ENCODE results near the gene ZNF219. TPM values are rescaled to one million over a fixed set of nuclear protein-coding genes. Genes with fewer than 3 reads are reported as not detected.
A peak's percentile ranks its signal among the peaks of the same experiment; 100 is the strongest.

The ZNF219 gene
- total RNA-seq, result 1.6 and 2.3 TPM in 2 replicates

- no peak within 1 kb of the TSS for H3K27ac Mint-ChIP-seq
- peaks cover 14% of the 10 kb centered on the region for H3K4me1 Mint-ChIP-seq
- intact Hi-C loops (cut with micrococcal nuclease), result no loop called here
- H3K27me3 Mint-ChIP-seq, result peaks cover 12% of the 10 kb centered on the region
- CTCF ChIA-PET, result interaction anchor here (1.8 to 7.4 kb wide), 3 partner anchors 27 to 84 kb away, joined by 6 to 142 read pairs (median 30); partner anchors contain the start of gene ARHGEF40
- peak within 1 kb of the TSS; percentile 76 for H3K4me3 Mint-ChIP-seq
- no peak for TF ChIP-seq CTCF (IDR thresholded peaks at IDR 0.05)
- peak; percentile 60 for ATAC-seq (ENCODE audit: low read depth)
- H3K9me3 Mint-ChIP-seq, result no peaks in the 10 kb centered on the region
- peak; percentile 43 for DNase-seq
- POLR2A ChIA-PET, result interaction anchor here (0.6 to 1.6 kb wide), 5 partner anchors 27 to 413 kb away, joined by 3 to 5 read pairs (median 4); partner anchors contain the start of gene ARHGEF40
- no peaks in the 10 kb centered on the region for H3K36me3 Mint-ChIP-seq (ENCODE audit: low read depth)
Observed at GRCh38 chr14:21098076-21098891, at the start of gene ZNF219. Gene ZNF219, minus strand, starts transcription at chr14:21098655. Its CDS starts 5,064 bp downstream, at chr14:21093591.

- no peak overlapping the region for H3K4me3 Mint-ChIP-seq
Observed at GRCh38 chr14:21145437-21145836, 47.0 kb upstream of the ZNF219 start.

GRCh38 chr14:21142357-21142756 is 43.9 kb upstream of the ZNF219 start:
- ChIA-PET CTCF (no interaction called here), POLR2A (no interaction called here)
- ATAC-seq (ENCODE audit: low read depth) (no peak), DNase-seq (no peak)
- Mint-ChIP-seq H3K27ac (no peak overlapping the region), H3K36me3 (ENCODE audit: low read depth) (no peaks in the 10 kb centered on the region), H3K9me3 (peaks cover 10% of the 10 kb centered on the region), H3K4me1 (no peaks in the 10 kb centered on the region), H3K27me3 (peaks cover 9% of the 10 kb centered on the region), H3K4me3 (no peak overlapping the region)
- no peak for TF ChIP-seq CTCF (IDR thresholded peaks at IDR 0.05)
- intact Hi-C loops (cut with micrococcal nuclease), result no loop called here

More at GRCh38 chr14:21145437-21145836, 47.0 kb upstream of the ZNF219 start:
- Mint-ChIP-seq H3K36me3 (ENCODE audit: low read depth) (no peaks in the 10 kb centered on the region), H3K4me1 (no peaks in the 10 kb centered on the region), H3K27ac (no peak overlapping the region), H3K27me3 (peaks cover 7% of the 10 kb centered on the region), H3K9me3 (peaks cover 10% of the 10 kb centered on the region)
- ATAC-seq (ENCODE audit: low read depth) (no peak), DNase-seq (no peak)
- POLR2A ChIA-PET, result no interaction called here
- CTCF ChIA-PET, result no interaction called here
- no peak for TF ChIP-seq CTCF (IDR thresholded peaks at IDR 0.05)
- intact Hi-C loops (cut with micrococcal nuclease), result no loop called here

- Mint-ChIP-seq H3K9me3 (no peaks in the 10 kb centered on the region), H3K36me3 (ENCODE audit: low read depth) (no peaks in the 10 kb centered on the region), H3K27me3 (peaks cover 7% of the 10 kb centered on the region), H3K27ac (no peak overlapping the region), H3K4me3 (no peak overlapping the region), H3K4me1 (no peaks in the 10 kb centered on the region)
- TF ChIP-seq CTCF (IDR thresholded peaks at IDR 0.05), result no peak
- ATAC-seq (ENCODE audit: low read depth) (no peak), DNase-seq (no peak)
- ChIA-PET POLR2A (no interaction called here), CTCF (interaction anchor here (0.7 to 1.3 kb wide), 6 partner anchors 13 to 421 kb away, joined by 3 to 7 read pairs (median 3); no protein-coding TSS in a partner anchor)
- intact Hi-C loops (cut with micrococcal nuclease), result loop anchor here (1.0 kb wide), 1 partner anchor 68 kb away; no protein-coding TSS in a partner anchor
Observed at GRCh38 chr14:21136024-21136423, 37.6 kb upstream of the ZNF219 start.

- no peak overlapping the region for H3K4me3 Mint-ChIP-seq
- no peak for TF ChIP-seq CTCF (IDR thresholded peaks at IDR 0.05)
- DNase-seq (no peak), ATAC-seq (ENCODE audit: low read depth) (no peak)
- H3K27ac Mint-ChIP-seq, result no peak overlapping the region
- ChIA-PET POLR2A (no interaction called here), CTCF (interaction anchor here (1.1 kb wide), 1 partner anchor 33 kb away, joined by 3 read pairs; the partner anchor contains the start of gene TMEM253)
- intact Hi-C loops (cut with micrococcal nuclease), result loop anchor here (5.0 kb wide), 1 partner anchor 43 kb away; no protein-coding TSS in a partner anchor
- H3K27me3 Mint-ChIP-seq, result peaks cover 5% of the 10 kb centered on the region
- H3K4me1 Mint-ChIP-seq, result no peaks in the 10 kb centered on the region
- H3K9me3 Mint-ChIP-seq, result no peaks in the 10 kb centered on the region
- H3K36me3 Mint-ChIP-seq (ENCODE audit: low read depth), result no peaks in the 10 kb centered on the region
Observed at GRCh38 chr14:21133901-21134300, 35.4 kb upstream of the ZNF219 start.
